ENCODE measurements around the gene ATXN7L1. TPM values are rescaled to one million over a fixed set of nuclear protein-coding genes. Genes with fewer than 3 reads are reported as not detected.

The ATXN7L1 gene
- total RNA-seq, 2 donors from 2014 or later, result 12.6 to 28.1 TPM

DNA sequence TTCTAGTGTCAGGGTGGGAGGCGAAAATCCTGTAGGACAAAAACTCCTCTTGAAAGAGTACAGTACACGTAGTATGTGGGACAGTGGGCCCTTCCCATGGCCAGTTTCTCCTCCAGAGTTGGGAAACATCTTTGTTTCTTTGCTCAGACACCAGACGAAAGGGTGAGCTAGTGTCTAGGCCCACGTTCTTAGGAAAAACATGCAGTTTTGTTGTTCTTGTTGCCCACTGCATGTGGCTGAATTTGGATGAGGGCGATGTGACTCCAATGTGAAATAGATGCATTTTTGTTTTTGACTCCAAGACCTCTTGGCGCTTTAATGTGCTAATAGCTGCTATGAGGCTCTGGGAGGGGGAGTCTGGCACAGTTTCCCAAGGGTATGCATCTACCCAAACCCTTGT, 100.8 kb downstream of the ATXN7L1 start:
- Histone ChIP-seq H3K27ac (no peak overlapping the region), H3K36me3 (no peaks in the 10 kb centered on the region)
- WGBS, result 92% methylated on average over 6 of the region's 6 CpGs

DNA sequence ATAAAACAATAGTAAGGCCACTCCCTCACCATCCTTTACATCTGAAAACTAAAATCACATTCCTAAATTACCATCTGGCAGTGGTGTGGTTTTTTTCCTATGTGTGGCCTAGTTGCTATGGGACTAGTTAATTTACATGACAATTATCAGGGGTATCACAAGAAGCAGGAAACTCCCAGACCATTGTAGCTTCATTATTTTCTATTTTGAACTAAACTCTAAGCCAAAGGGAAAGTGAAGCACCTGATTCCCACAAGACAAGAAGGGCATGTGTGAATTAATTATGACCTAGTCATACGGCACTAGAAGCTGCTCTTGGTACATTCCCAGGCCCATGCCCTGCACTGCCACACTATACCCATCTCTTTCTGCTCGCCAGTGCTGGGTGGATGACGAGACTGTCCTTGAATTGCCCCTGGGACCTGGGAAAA, 103.4 kb downstream of the ATXN7L1 start:
- TF ChIP-seq POLR2AphosphoS5 (IDR thresholded peaks at IDR 0.05), result no peak
- TF ChIP-seq, protein P1, sequence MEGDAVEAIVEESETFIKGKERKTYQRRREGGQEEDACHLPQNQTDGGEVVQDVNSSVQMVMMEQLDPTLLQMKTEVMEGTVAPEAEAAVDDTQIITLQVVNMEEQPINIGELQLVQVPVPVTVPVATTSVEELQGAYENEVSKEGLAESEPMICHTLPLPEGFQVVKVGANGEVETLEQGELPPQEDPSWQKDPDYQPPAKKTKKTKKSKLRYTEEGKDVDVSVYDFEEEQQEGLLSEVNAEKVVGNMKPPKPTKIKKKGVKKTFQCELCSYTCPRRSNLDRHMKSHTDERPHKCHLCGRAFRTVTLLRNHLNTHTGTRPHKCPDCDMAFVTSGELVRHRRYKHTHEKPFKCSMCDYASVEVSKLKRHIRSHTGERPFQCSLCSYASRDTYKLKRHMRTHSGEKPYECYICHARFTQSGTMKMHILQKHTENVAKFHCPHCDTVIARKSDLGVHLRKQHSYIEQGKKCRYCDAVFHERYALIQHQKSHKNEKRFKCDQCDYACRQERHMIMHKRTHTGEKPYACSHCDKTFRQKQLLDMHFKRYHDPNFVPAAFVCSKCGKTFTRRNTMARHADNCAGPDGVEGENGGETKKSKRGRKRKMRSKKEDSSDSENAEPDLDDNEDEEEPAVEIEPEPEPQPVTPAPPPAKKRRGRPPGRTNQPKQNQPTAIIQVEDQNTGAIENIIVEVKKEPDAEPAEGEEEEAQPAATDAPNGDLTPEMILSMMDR (IDR thresholded peaks at IDR 0.05), result no peak
- TF ChIP-seq POLR2A (IDR thresholded peaks at IDR 0.05), result no peak
- 95% methylated on average over 3 of the region's 3 CpGs for WGBS
- Histone ChIP-seq H3K36me3 (no peaks in the 10 kb centered on the region), H3K4me3 (no peak overlapping the region), H3K9me3 (no peaks in the 10 kb centered on the region), H3K4me1 (replicated peaks) (no peaks in the 10 kb centered on the region), H3K27ac (no peak overlapping the region), H3K27me3 (replicated peaks; ENCODE audit: insufficient read depth) (no peaks in the 10 kb centered on the region)
- intact Hi-C loops (cut with DNase I), result no loop called here
- DNase-seq (ENCODE audit: low spot score), result no peak

More for the DNA sequence above, 100.8 kb downstream of the ATXN7L1 start:
- TF ChIP-seq POLR2AphosphoS5 (IDR thresholded peaks at IDR 0.05) (no peak), POLR2A (IDR thresholded peaks at IDR 0.05) (no peak)
- TF ChIP-seq, protein P1 (IDR thresholded peaks at IDR 0.05), result no peak
- no peaks in the 10 kb centered on the region for H3K9me3 ChIP-seq
- DNase-seq (ENCODE audit: low spot score), result no peak
- no peak overlapping the region for H3K4me3 ChIP-seq
- H3K27me3 ChIP-seq (replicated peaks; ENCODE audit: insufficient read depth), result no peaks in the 10 kb centered on the region
- intact Hi-C loops (cut with DNase I), result no loop called here
- H3K4me1 ChIP-seq (replicated peaks), result no peaks in the 10 kb centered on the region

DNA sequence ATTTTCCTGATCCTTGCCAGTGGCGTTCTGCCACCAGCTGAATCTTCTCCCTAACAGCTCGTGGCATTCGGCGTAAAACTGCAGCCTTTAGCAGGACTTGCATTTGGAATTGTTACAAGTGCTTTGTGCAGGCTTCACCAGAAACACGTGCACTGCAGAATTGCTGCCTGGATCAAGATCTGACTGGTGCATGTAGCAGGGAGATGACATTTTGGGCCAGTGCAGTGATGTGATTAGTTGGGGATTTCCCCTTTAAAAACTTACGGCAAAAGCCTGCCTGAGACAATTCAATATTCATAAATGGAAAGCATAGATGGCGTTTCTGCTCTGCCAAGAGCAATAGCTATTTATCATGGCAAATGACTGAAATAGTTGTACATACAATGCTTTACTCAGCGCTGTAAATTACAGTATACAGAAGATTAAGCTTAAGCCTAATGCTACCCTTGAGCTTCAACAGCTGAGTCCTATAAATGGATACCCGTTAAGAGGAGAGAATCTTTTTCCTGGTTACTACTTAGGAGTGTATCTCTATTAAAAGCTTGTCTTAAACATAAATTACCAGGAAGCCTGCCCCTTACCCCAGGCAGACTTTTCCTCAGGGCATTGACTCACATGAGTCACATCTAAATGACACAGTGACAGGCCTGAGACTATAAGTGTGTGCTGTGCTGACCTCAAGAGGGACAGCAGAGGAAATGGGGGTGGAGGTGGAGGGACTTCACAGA, 106.3 kb downstream of the ATXN7L1 start:
- Histone ChIP-seq H3K27me3 (replicated peaks; ENCODE audit: insufficient read depth) (no peaks in the 10 kb centered on the region), H3K9me3 (no peaks in the 10 kb centered on the region), H3K27ac (no peak overlapping the region), H3K4me3 (no peak overlapping the region), H3K4me1 (replicated peaks) (no peaks in the 10 kb centered on the region), H3K36me3 (no peaks in the 10 kb centered on the region)
- intact Hi-C loops (cut with DNase I), result loop anchor here (10.0 kb wide), 1 partner anchor 165 kb away; no protein-coding TSS in a partner anchor
- 33% methylated on average over 9 of the region's 9 CpGs for WGBS
- no peak for DNase-seq (ENCODE audit: low spot score)
- TF ChIP-seq, protein P1 (IDR thresholded peaks at IDR 0.05), result no peak
- no peak for TF ChIP-seq POLR2A (IDR thresholded peaks at IDR 0.05)
- TF ChIP-seq POLR2AphosphoS5 (IDR thresholded peaks at IDR 0.05), result no peak

- H3K27me3 ChIP-seq (replicated peaks; ENCODE audit: insufficient read depth), result no peaks in the 10 kb centered on the region
- no peaks in the 10 kb centered on the region for H3K4me1 ChIP-seq (replicated peaks)
- TF ChIP-seq, protein P1 (IDR thresholded peaks at IDR 0.05), result no peak
- no peak for TF ChIP-seq POLR2AphosphoS5 (IDR thresholded peaks at IDR 0.05)
- TF ChIP-seq POLR2A (IDR thresholded peaks at IDR 0.05), result no peak
- intact Hi-C loops (cut with DNase I), result loop anchor here (10.0 kb wide), 1 partner anchor 166 kb away; no protein-coding TSS in a partner anchor
- 94% methylated on average over 9 of the region's 9 CpGs for WGBS
- H3K27ac ChIP-seq, result no peak overlapping the region
- no peak overlapping the region for H3K4me3 ChIP-seq
- DNase-seq (ENCODE audit: low spot score), result no peak
- no peaks in the 10 kb centered on the region for H3K9me3 ChIP-seq
- no peaks in the 10 kb centered on the region for H3K36me3 ChIP-seq
Measured at GRCh38 chr7:105768898-105769507, 107.4 kb downstream of the ATXN7L1 start.

Data from prostate gland (tissue), 2 donors.